Measurements from ENCODE around the gene GNA12.

The GNA12 gene

GRCh38 chr7:2774935-2775334, 69.2 kb downstream of the GNA12 start:
- Histone ChIP-seq H3K4me3 (replicated peaks; ENCODE audit: insufficient read depth, low read length) (no peak overlapping the region), H3K27me3 (ENCODE audit: insufficient read depth, poor library complexity, severe bottlenecking) (no peaks in the 10 kb centered on the region), H3K27ac (replicated peaks) (no peak overlapping the region)
- TF ChIP-seq SPI1 (IDR thresholded peaks at IDR 0.05; ENCODE audit: borderline replicate concordance, low read depth) = no peak
- DNase-seq (ENCODE audit: low read depth in 1 of 2, low spot score in 1 of 2) = no peak

- no peak for DNase-seq (ENCODE audit: low read depth in 1 of 2, low spot score in 1 of 2)
- Histone ChIP-seq H3K27me3 (ENCODE audit: insufficient read depth, poor library complexity, severe bottlenecking) (no peaks in the 10 kb centered on the region), H3K27ac (replicated peaks) (no peak overlapping the region), H3K4me3 (replicated peaks; ENCODE audit: insufficient read depth, low read length) (no peak overlapping the region)
- peak; percentile 68; the same call in 1 of the 2 replicates for TF ChIP-seq SPI1 (IDR thresholded peaks at IDR 0.05; ENCODE audit: borderline replicate concordance, low read depth)
- TF ChIP-seq GABPA (IDR thresholded peaks at IDR 0.05; ENCODE audit: low read depth) = no peak
Measured at GRCh38 chr7:2774280-2774679, 69.8 kb downstream of the GNA12 start.

DNA sequence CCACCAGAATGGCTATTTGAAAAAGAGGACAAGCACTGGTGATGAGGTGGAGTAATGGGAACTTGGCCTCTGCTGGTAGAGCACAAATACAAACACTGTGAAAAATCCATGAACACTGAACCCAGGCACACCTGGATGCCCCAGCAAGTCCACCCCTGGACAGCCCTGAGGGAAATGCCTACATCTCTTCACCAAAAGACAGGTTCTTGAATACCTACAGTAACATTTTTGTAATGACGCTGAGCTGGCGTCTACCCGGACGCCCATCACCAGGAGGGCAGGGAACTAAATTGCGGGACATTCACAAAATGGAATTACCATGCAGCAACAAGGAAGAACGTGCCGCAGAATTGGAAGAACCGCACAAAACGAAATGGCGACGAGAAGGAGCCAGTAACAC, 70.5 kb downstream of the GNA12 start:
- Histone ChIP-seq H3K27ac (replicated peaks) (no peak overlapping the region), H3K4me3 (replicated peaks; ENCODE audit: insufficient read depth, low read length) (no peak overlapping the region), H3K27me3 (ENCODE audit: insufficient read depth, poor library complexity, severe bottlenecking) (no peaks in the 10 kb centered on the region)
- no peak for TF ChIP-seq POLR2AphosphoS5 (IDR thresholded peaks at IDR 0.05; ENCODE audit: low read depth)
- TF ChIP-seq GABPA (IDR thresholded peaks at IDR 0.05; ENCODE audit: low read depth) = no peak
- no peak for TF ChIP-seq SPI1 (IDR thresholded peaks at IDR 0.05; ENCODE audit: borderline replicate concordance, low read depth)
- no peak for TF ChIP-seq CTCF (IDR thresholded peaks at IDR 0.05; ENCODE audit: insufficient read depth, low read length)
- TF ChIP-seq, protein P1, sequence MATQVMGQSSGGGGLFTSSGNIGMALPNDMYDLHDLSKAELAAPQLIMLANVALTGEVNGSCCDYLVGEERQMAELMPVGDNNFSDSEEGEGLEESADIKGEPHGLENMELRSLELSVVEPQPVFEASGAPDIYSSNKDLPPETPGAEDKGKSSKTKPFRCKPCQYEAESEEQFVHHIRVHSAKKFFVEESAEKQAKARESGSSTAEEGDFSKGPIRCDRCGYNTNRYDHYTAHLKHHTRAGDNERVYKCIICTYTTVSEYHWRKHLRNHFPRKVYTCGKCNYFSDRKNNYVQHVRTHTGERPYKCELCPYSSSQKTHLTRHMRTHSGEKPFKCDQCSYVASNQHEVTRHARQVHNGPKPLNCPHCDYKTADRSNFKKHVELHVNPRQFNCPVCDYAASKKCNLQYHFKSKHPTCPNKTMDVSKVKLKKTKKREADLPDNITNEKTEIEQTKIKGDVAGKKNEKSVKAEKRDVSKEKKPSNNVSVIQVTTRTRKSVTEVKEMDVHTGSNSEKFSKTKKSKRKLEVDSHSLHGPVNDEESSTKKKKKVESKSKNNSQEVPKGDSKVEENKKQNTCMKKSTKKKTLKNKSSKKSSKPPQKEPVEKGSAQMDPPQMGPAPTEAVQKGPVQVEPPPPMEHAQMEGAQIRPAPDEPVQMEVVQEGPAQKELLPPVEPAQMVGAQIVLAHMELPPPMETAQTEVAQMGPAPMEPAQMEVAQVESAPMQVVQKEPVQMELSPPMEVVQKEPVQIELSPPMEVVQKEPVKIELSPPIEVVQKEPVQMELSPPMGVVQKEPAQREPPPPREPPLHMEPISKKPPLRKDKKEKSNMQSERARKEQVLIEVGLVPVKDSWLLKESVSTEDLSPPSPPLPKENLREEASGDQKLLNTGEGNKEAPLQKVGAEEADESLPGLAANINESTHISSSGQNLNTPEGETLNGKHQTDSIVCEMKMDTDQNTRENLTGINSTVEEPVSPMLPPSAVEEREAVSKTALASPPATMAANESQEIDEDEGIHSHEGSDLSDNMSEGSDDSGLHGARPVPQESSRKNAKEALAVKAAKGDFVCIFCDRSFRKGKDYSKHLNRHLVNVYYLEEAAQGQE (IDR thresholded peaks at IDR 0.05; ENCODE audit: insufficient replicate concordance, low read depth) = no peak
- DNase-seq (ENCODE audit: low read depth in 1 of 2, low spot score in 1 of 2) = no peak

GRCh38 chr7:2771274-2771731, 72.8 kb downstream of the GNA12 start:
- TF ChIP-seq CTCF (IDR thresholded peaks at IDR 0.05; ENCODE audit: insufficient read depth, low read length) (no peak), SPI1 (IDR thresholded peaks at IDR 0.05; ENCODE audit: borderline replicate concordance, low read depth) (no peak), GABPA (IDR thresholded peaks at IDR 0.05; ENCODE audit: low read depth) (no peak), POLR2AphosphoS5 (IDR thresholded peaks at IDR 0.05; ENCODE audit: low read depth) (no peak)
- TF ChIP-seq, protein P1 (IDR thresholded peaks at IDR 0.05; ENCODE audit: insufficient replicate concordance, low read depth) = no peak
- no peak overlapping the region for H3K27ac ChIP-seq (replicated peaks)
- no peaks in the 10 kb centered on the region for H3K27me3 ChIP-seq (ENCODE audit: insufficient read depth, poor library complexity, severe bottlenecking)
- H3K4me3 ChIP-seq (replicated peaks; ENCODE audit: insufficient read depth, low read length) = no peak overlapping the region
- DNase-seq (ENCODE audit: low read depth in 1 of 2, low spot score in 1 of 2) = no peak

DNA sequence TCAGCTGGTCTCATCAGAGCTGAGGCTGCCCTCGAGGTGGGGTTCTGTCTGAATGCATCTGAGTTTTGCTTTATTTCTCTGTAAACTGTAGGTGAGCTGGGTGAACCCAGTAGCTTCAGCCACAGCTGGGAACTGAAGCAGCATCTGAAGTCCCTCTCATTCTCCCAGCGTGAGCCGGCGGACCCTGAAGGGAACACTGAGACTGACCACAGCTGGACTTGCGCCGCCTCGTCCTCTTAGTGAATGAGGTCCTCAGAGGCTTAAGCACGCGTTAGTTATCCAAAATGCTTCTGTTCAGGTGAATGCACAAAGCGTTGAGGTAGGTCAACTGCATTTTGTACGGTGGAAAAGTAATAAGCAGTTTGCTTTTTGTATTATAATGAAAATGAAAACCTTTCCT, 79.5 kb downstream of the GNA12 start:
- DNase-seq (ENCODE audit: low read depth in 1 of 2, low spot score in 1 of 2) = no peak
- H3K27me3 ChIP-seq (ENCODE audit: insufficient read depth, poor library complexity, severe bottlenecking) = no peaks in the 10 kb centered on the region
- H3K27ac ChIP-seq (replicated peaks) = no peak overlapping the region
- no peak overlapping the region for H3K4me3 ChIP-seq (replicated peaks; ENCODE audit: insufficient read depth, low read length)
- TF ChIP-seq, protein P1 (IDR thresholded peaks at IDR 0.05; ENCODE audit: insufficient replicate concordance, low read depth) = no peak

Data from HL-60 (cell line).